ENCODE results near the gene SERPINA5.

Gene SERPINA5

DNA sequence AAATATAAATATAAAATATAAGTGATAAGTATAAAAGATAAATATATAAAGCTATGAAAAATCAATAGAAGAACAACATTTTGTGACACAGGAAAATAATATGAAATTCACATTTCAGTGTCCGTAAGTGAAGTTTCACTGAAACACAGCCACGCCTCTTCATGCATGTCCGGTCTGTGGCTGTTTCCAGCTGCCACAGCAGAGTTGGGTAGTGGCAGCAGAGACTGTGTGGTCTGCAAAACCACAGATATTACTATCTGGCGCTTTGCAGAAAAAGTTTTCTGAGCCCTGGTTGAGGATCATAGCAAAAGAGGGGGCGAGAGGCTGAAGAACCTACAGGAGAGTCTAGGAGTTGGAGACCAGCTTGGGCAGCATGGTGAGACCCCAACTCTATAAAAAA, 19.2 kb upstream of the SERPINA5 start:
- Histone ChIP-seq H3K36me3 (no peaks in the 10 kb centered on the region), H3K4me3 (ENCODE audit: low read depth in 1 of 2, low read length in 1 of 2) (no peak overlapping the region), H3K27ac (no peak overlapping the region), H3K4me1 (ENCODE audit: control insufficient read depth in 1 of 2, insufficient read depth in 1 of 2, low read depth in 1 of 2, low read length in 1 of 2) (no peaks in the 10 kb centered on the region), H3K9me3 (no peaks in the 10 kb centered on the region), H3K27me3 (no peaks in the 10 kb centered on the region)
- TF ChIP-seq, protein P1, sequence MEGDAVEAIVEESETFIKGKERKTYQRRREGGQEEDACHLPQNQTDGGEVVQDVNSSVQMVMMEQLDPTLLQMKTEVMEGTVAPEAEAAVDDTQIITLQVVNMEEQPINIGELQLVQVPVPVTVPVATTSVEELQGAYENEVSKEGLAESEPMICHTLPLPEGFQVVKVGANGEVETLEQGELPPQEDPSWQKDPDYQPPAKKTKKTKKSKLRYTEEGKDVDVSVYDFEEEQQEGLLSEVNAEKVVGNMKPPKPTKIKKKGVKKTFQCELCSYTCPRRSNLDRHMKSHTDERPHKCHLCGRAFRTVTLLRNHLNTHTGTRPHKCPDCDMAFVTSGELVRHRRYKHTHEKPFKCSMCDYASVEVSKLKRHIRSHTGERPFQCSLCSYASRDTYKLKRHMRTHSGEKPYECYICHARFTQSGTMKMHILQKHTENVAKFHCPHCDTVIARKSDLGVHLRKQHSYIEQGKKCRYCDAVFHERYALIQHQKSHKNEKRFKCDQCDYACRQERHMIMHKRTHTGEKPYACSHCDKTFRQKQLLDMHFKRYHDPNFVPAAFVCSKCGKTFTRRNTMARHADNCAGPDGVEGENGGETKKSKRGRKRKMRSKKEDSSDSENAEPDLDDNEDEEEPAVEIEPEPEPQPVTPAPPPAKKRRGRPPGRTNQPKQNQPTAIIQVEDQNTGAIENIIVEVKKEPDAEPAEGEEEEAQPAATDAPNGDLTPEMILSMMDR (IDR thresholded peaks at IDR 0.05) = no peak

- Histone ChIP-seq H3K4me3 (ENCODE audit: low read depth in 1 of 2, low read length in 1 of 2) (no peak overlapping the region), H3K9me3 (no peaks in the 10 kb centered on the region), H3K4me1 (ENCODE audit: control insufficient read depth in 1 of 2, insufficient read depth in 1 of 2, low read depth in 1 of 2, low read length in 1 of 2) (no peaks in the 10 kb centered on the region), H3K36me3 (no peaks in the 10 kb centered on the region), H3K27ac (no peak overlapping the region), H3K27me3 (no peaks in the 10 kb centered on the region)
- TF ChIP-seq, protein P1 (IDR thresholded peaks at IDR 0.05) = no peak
Observed at GRCh38 chr14:94562941-94563883, 18.0 kb upstream of the SERPINA5 start.

GRCh38 chr14:94564381-94564780, 16.8 kb upstream of the SERPINA5 start:
- TF ChIP-seq, protein P1 (IDR thresholded peaks at IDR 0.05) = no peak
- no peak overlapping the region for H3K27ac ChIP-seq
- no peaks in the 10 kb centered on the region for H3K4me1 ChIP-seq (ENCODE audit: control insufficient read depth in 1 of 2, insufficient read depth in 1 of 2, low read depth in 1 of 2, low read length in 1 of 2)
- no peaks in the 10 kb centered on the region for H3K36me3 ChIP-seq
- no peaks in the 10 kb centered on the region for H3K9me3 ChIP-seq
- H3K4me3 ChIP-seq (ENCODE audit: low read depth in 1 of 2, low read length in 1 of 2) = no peak overlapping the region
- no peaks in the 10 kb centered on the region for H3K27me3 ChIP-seq

- TF ChIP-seq, protein P1 (IDR thresholded peaks at IDR 0.05) = no peak
- Histone ChIP-seq H3K9me3 (no peaks in the 10 kb centered on the region), H3K27ac (no peak overlapping the region), H3K27me3 (no peaks in the 10 kb centered on the region), H3K4me3 (ENCODE audit: low read depth in 1 of 2, low read length in 1 of 2) (no peak overlapping the region), H3K4me1 (ENCODE audit: control insufficient read depth in 1 of 2, insufficient read depth in 1 of 2, low read depth in 1 of 2, low read length in 1 of 2) (no peaks in the 10 kb centered on the region), H3K36me3 (no peaks in the 10 kb centered on the region)
Observed at GRCh38 chr14:94568186-94568585, 13.0 kb upstream of the SERPINA5 start.

GRCh38 chr14:94569381-94570001, 11.7 kb upstream of the SERPINA5 start:
- Histone ChIP-seq H3K9me3 (no peaks in the 10 kb centered on the region), H3K4me1 (ENCODE audit: control insufficient read depth in 1 of 2, insufficient read depth in 1 of 2, low read depth in 1 of 2, low read length in 1 of 2) (no peaks in the 10 kb centered on the region), H3K4me3 (ENCODE audit: low read depth in 1 of 2, low read length in 1 of 2) (no peak overlapping the region), H3K27me3 (no peaks in the 10 kb centered on the region), H3K27ac (no peak overlapping the region), H3K36me3 (no peaks in the 10 kb centered on the region)
- TF ChIP-seq, protein P1 (IDR thresholded peaks at IDR 0.05) = no peak

All from neutrophil (primary cell).